GM11168 (cell line): Measurements from ENCODE around the gene LILRB4.
"Not testable (repeated sequence)": the region's sequence is repeated elsewhere in the genome, so short reads cannot be mapped to it uniquely, and the experiment has no call there.

Experiments
- in situ Hi-C: fragments of 300-500 bp; cut with MboI; formaldehyde crosslinking; loops from one replicate; pipeline ENCODE4 v1.12.0; 2022; ENCODE audit warnings: low sequenced_read_pairs; ENCODE audit not compliant: unreplicated experiment

The LILRB4 gene

DNA sequence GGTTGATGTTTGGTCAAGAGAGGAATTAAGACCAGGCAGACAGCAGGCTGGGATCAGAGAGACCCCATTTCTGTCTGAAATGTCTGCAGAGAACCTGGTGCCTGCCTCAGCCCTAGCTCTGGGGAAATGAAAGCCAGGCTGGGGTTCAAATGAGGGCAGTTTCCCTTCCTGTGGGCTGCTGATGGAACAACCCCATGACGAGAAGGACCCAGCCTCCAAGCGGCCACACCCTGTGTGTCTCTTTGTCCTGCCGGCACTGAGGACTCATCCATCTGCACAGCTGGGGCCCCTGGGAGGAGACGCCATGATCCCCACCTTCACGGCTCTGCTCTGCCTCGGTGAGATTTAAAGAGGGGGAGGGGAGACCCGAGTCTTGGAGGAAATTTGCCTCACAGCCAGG, at the start of gene LILRB4:
Gene LILRB4 (plus strand): TSS at position 256 of the 400 bp plus-strand sequence. CDS start 49 bp downstream, at position 305.
- in situ Hi-C loops = no loop called here

DNA sequence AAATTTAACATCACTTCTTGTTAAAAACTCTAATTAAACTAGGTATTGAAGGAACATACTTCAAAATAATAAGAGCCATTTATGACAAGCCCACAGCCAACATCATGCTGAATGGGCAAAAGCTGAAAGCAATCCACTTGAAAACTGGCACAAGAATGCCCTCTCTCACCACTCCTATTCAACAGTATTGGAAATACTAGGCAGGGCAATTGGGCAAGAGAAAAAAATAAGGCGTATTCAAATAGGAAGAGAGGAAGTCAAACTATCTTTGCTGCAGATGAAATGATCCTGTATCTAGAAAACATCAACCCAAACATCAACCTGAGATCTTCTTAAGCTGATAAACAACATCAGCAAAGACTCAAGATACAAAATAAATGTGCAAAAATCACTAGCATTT, 48.1 kb upstream of the LILRB4 start:
- in situ Hi-C loops = no loop called here

DNA sequence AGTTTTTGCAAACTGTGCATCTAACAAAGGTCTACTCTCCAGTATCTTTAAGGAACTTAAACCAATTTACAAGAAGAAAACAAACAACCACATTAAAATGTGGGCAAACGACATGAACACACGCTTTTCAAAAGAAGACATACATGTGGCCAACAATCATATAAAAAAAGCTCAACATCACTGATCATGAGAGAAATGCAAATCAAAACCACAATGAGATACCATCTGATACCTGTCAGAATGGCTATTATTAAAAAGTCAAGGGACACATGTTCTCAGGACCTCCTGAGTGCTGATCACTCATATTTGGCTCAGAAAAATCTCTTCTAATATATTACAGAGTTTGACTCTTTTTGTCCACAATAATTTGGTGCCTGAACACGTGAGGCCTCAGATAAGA, 46.7 kb upstream of the LILRB4 start:
- in situ Hi-C loops = no loop called here

DNA sequence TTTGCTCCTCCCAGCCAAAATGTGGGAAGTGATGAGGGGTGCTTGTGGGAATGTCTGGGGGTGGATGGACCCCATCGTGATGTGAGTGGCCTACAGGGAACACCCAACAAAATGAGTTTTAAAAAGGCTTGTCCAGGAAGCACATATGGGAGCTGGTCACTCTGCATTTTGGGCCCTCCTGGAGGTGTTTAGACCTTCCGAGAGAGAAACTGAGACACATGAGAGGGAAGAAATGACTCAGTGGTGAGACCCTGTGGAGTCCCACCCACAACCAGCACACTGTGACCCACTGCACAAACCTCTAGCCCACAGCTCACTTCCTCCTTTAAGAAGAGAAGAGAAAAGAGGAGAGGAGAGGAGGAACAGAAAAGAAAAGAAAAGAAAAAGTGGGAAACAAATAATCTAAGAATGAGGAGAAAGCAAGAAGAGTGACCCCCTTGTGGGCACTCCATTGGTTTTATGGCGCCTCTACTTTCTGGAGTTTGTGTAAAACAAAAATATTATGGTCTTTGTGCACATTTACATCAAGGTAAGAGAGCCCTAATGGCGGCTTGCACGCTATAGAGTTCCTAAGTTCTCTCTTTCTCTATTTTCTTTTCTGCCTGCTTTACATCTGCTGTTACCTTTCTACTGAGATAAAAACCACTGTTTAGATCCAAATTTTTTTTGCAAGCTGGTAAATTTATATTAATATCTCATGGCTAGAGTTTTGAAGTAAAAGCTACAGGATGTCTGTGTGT, 45.8 kb upstream of the LILRB4 start:
- in situ Hi-C loops = no loop called here

DNA sequence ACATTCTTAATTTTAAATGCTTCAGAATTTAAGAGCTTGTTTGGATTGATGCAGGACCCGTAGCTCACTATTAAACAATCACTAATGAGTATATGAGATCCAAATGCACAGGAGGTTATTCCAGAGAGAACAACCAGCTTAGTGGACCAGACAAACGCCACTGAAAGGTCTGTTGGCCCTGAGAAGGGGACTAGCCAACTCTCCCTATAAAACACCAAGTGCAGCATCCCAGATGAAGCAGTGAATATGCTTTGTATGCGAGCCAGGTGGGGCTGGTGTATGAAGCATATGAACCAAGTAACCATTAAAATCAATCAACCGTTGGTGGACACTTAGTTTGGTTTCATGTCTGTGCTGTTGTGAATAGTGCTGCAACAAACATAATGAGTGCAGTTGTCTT, 42.3 kb upstream of the LILRB4 start:
- in situ Hi-C loops = no loop called here

DNA sequence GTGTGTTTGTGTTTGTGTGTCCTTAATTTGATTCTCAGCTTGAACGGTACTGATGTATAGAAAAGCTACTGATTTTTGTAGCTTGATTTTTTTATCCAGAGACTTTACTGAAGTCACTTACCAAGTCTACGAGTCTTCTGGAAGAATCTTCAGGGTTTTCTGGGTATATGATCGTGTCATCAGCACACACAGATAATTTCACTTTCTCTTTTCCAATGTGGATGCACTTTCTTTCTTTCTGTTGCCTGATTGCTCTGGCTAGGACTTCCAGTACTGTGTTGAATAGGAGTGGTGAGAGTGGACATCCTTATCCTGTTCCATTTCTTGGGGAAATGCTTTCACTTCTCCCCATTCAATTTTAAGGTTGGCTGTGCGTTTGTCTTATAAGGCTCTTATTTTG, 40.4 kb upstream of the LILRB4 start:
- in situ Hi-C loops = no loop called here

DNA sequence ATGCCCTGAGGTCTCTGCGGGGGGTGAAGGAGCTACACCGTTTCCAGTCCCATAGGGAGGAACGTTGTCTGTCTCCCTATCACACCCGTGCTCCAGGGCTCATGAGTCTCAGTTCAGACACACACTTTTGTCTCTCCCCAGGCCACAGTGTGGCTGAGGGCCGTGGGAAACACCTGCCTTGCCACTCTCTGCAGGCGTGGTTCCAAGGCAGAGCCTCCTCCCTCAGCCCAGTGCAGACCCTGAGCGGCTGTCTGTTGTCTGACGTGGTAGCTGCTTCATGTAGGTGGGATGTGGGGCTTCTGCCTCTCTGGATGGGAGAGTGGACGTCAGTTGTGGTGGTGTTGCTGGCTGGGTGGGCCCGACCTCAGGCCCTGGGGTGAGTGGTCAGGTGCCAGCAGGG, 38.6 kb upstream of the LILRB4 start:
- in situ Hi-C loops = not testable (repeated sequence)

DNA sequence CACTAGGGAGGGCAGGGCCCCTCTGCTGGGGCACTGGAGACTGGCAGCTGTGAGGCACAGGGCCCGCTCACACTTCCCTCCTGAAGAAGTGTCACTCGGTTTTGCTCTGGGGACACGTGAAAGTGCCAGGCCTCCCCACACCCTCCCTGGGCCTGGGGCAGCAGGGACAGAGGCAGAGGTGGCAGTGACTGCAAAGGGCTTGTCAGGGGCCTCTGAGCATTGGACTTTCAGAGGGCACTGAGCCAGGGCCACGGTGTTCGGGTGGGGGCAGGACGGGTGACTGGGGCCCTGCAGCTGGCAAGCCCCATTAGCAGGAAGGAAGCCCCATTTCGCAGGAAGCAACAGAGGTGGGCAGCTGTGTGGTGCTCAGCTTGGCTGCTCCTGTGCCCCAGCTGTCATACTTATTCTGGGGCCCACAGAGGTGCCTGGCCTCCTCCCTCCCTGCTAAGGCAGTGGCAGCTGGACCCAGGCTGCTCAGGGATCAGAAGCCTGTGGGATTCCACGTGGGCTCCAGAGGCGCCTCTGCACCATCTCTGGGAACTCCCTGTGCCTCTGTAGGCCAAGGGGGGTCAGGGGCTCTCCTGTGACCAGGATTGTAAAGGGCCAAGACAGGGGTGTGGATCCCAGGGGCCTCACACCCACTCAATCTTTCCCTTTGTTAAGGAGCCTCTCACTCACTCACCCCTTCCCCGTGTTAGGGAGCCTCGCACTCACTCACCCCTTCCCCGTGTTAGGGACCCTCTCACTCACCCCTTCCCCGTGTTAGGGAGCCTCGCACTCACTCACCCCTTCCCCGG, 37.7 kb upstream of the LILRB4 start:
- in situ Hi-C loops = not testable (repeated sequence)

DNA sequence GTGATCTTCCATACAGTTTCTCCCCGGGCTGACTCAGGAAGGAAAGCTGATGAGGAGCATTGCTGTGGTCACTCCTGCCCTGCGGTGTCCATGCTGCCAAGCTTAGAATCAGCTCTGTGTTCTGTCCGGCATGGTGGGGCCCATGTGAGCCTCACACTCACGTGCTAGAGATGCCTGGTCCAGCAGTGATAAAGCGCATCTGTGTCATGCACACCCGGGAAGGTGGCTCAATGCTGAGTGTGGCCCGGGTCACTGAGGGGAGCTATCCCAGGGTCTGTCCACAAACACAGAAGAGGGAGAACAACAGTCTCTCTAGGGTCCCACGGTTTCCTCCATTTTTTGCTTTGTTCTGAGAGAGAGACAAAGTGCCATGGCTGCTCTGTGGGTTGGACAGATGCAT, 36.0 kb upstream of the LILRB4 start:
- in situ Hi-C loops = no loop called here

DNA sequence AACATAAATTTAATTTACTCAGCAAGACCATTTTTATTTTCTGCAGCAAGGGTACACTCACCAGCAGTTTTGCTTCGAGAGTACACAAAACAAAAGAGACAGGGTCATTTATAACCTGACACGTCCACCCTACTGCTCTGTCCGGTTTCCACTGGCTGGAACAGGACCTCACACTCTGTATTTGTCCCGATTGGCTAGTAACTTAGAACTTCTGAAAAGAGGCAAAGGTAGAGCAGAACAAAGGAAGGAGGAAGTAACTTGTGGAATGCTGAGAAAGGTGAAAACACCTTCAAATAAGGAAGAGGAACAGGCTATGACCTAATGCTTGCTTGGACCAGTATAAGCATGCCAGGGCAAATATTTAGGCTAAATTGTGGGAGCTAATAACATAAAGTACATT, 34.9 kb upstream of the LILRB4 start:
- in situ Hi-C loops = not testable (repeated sequence)

DNA sequence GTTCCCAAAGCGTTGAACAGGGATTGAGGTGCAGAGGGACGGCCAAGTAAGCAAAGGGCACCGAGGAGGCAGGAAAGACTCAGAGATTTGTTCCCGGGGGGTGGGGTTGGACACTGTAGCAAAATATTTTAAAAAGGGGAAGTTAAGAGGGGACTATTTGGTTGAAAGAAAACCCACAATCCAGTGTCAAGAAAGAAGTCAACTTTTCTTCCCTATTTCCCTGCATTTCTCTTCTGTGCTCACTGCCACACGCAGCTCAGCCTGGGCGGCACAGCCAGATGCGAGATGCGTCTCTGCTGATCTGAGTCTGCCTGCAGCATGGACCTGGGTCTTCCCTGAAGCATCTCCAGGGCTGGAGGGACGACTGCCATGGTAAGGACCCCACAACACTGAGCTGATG, 32.5 kb upstream of the LILRB4 start, which contains the start of gene LILRB1:
Gene LILRB1 (plus strand): TSS at position 223 of the 400 bp plus-strand sequence. CDS start 590 bp downstream, outside the sequence.
- in situ Hi-C loops = loop anchor here (5.0 kb wide), 1 partner anchor 353 kb away; no protein-coding TSS in a partner anchor

DNA sequence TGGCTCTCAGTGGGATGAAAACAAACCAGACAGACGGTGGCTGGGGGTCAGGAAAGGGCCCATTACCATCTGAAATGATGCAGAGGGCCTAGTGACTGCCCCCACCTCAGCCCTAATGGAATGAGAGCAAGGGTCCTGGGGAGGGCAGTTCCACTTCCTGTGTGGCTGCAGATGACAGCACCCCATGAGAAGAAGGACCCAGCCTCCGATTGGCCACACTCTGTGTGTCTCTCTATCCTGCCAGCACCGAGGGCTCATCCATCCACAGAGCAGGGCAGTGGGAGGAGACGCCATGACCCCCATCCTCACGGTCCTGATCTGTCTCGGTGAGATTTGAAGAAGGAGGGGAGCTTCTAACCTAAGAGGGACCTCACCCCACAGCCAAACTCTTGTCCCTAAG, 32.0 kb upstream of the LILRB4 start:
- in situ Hi-C loops = loop anchor here (5.0 kb wide), 1 partner anchor 353 kb away; no protein-coding TSS in a partner anchor

DNA sequence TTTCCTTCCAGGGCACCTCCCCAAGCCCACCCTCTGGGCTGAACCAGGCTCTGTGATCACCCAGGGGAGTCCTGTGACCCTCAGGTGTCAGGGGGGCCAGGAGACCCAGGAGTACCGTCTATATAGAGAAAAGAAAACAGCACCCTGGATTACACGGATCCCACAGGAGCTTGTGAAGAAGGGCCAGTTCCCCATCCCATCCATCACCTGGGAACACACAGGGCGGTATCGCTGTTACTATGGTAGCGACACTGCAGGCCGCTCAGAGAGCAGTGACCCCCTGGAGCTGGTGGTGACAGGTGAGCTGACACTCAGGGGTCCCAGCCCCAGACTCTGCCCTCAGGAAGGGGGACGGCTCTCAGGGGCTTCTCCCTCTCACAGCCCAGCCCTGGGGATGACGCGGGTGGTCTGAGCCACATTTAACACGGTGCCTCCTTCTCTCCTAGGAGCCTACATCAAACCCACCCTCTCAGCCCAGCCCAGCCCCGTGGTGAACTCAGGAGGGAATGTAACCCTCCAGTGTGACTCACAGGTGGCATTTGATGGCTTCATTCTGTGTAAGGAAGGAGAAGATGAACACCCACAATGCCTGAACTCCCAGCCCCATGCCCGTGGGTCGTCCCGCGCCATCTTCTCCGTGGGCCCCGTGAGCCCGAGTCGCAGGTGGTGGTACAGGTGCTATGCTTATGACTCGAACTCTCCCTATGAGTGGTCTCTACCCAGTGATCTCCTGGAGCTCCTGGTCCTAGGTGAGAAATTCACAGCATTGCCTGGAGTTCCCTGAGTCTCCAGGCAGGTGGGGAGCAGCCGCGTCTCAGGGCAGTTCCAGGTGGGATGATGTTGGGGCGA, 31.1 kb upstream of the LILRB4 start:
- in situ Hi-C loops = loop anchor here (5.0 kb wide), 1 partner anchor 354 kb away; no protein-coding TSS in a partner anchor

DNA sequence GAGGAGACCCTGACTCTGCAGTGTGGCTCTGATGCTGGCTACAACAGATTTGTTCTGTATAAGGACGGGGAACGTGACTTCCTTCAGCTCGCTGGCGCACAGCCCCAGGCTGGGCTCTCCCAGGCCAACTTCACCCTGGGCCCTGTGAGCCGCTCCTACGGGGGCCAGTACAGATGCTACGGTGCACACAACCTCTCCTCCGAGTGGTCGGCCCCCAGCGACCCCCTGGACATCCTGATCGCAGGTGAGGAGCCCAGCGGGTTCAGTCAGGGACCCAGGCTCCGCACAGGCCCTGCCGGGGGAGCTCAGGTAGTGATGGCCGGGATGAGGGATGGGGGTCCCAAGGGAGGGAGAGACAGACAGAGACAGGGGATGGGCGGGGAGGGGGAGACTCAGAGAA, 30.3 kb upstream of the LILRB4 start:
- in situ Hi-C loops = loop anchor here (5.0 kb wide), 1 partner anchor 355 kb away; no protein-coding TSS in a partner anchor

DNA sequence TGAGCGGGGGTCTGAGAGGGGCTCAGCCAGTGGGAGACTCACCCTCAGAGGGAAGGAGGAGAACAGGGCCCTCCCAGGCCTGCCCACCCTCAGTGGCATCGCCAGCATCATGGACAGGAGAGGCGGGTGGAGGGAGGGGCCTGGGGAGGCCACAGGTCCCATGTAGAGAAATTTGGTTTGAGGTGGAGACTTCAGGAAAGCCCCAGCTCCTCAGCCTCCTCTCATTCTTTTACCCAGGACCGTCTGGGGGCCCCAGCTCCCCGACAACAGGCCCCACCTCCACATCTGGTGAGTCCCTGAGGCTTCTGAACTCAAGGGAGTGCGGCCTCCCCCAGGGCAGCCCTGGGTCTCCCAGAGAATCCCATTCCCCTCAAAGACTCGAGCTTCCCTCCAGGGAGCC, 29.4 kb upstream of the LILRB4 start:
- in situ Hi-C loops = loop anchor here (5.0 kb wide), 1 partner anchor 356 kb away; no protein-coding TSS in a partner anchor

DNA sequence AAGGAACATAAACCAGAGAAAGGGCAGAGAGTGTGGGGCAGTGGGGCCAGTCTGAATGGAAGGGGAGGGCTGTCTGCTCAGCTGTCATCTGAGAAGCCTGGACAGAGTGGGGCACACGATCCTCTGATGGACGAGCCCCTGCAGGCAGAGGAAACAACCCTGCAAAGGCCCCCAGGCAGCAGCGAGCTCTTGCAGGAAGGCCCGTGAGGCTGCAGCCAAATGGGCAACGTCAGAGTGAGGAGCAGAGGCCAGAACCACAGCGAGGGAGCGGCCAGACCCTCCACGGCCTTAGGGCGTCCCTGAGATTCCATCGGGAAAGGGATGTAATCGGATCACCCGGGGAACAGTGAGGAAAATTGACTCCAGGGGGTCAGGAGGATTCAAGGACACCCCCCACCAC, 26.7 kb upstream of the LILRB4 start:
- in situ Hi-C loops = not testable (repeated sequence)

DNA sequence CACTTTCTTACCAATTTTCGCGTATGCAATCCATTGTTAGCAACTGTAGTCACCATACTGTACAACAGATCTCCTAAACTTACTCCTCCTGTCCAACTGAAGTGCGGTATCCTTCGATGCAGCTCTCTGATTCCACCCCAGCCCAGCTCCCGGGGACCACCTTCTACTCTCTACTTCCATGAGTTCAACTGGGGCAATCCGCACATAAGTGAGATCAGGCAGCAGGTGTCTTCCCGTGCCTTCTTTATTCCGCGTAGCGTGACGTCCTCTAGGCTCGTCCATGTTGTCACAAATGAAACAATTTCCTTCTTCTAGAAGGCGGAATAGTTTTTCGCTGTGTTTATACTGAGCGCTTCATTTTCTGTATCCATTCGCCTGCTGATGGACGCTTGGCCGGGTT, 24.1 kb upstream of the LILRB4 start:
- in situ Hi-C loops = no loop called here

DNA sequence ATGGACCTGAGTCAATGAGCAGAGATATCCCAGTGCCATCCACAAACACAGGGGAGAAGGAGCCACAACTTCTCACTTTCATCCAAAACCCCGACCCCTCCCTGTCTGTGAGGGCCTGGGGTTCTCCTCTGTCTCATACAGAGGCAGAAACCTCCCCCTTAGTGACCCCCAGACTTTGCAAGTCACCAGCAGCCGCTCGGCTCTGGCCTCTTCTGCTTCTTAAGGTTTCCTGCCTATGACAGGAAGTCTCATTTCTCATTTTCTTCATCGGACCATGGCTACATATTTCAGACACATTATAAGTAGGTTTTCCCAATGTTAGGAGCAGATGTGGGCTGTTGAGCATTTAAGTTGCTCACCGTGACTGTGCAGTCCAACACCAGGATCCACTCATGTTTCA, 19.8 kb upstream of the LILRB4 start:
- in situ Hi-C loops = not testable (repeated sequence)

DNA sequence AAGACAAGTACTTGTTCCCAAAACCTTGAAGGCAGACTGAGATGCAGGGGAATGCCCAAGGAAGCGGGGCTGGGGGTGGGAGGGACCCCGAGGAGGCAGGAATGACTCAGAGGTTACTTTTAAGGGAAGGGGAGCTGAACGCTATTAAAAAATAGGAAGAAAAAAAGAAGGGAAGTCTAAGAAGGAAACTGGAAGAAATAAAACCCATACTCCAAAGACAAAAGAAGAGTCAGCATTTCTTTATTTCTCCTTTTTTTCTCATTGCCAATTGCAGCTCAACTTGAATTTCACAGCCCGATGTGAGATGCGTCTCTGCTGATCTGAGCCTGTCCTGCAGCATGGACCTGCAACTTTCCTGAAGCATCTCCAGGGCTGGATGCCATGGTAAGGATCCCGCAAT, 19.2 kb upstream of the LILRB4 start:
- in situ Hi-C loops = not testable (repeated sequence)

DNA sequence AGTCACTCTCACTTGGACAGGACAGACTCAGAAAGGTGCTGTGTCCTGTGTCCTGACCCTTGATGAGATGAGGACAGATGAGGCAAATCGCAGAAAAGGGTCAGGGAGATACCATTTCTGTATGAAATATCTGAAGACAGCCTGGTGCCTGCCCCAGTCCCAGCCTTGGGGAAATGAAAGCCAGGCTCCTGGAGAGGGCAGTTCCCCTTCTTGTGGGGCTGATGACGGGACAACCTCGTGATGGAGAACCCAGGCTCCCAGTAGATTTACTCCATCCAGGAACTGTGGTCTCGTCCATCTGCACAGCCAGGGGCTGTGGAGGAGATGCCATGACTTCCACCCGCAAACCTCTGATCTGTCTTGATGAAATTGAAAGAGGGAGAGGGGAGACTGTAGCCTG, 18.7 kb upstream of the LILRB4 start:
- in situ Hi-C loops = no loop called here
